PC-9 (cell line): ENCODE measurements around the gene AMMECR1. TPM values are rescaled to one million over a fixed set of nuclear protein-coding genes. Genes with fewer than 3 reads are reported as not detected.
A peak's percentile ranks its signal among the peaks of the same experiment; 100 is the strongest.

Experiments
- Bru-seq: library from RNA; stranded (reverse); fragments of 400-500 nt; gene quantifications from one replicate; lab custom pipeline; 2021; lab: Mats Ljungman, UMichigan
- BruChase-seq, 2 experiments: library from RNA; stranded (reverse); fragments of 400-500 nt; gene quantifications; one replicate each; lab custom pipeline; 2021; lab: Mats Ljungman, UMichigan
- BruUV-seq: library from RNA; stranded (reverse); fragments of 400-500 nt; replicated peaks from 2 replicates; lab custom pipeline; 2021; lab: Mats Ljungman, UMichigan
- CTCF ChIA-PET: fragments of 300-600 bp; sonication (Branson Sonifier 250); formaldehyde crosslinking; loops from one replicate; lab custom pipeline; 2022; ENCODE audit warnings: antibody characterized with exemption; lab: Charles Lee
- POLR2A ChIA-PET: fragments of 300-600 bp; sonication (Branson Sonifier 250); formaldehyde crosslinking; loops from one replicate; lab custom pipeline; 2022; ENCODE audit warnings: antibody characterized with exemption; ENCODE audit not compliant: unreplicated experiment; lab: Charles Lee
- DNase-seq, 2 experiments: peaks; one replicate each; pipeline versions ENCODE4 v3.0.0 to v3.0.0-alpha.2; 2015 to 2022; ENCODE audit warnings: mixed read lengths in 1 of 2
- H2AFZ ChIP-seq: fragments of 200-600 bp; sonication (generic); 2 replicates; pipeline ENCODE4 v1.8.1; 2017; ENCODE audit warnings: antibody characterized with exemption
- H3F3A ChIP-seq: fragments of 200-600 bp; sonication (generic); 2 replicates; pipeline ENCODE4 v1.8.1; 2017; ENCODE audit warnings: antibody characterized with exemption, mild to moderate bottlenecking, low read depth; ENCODE audit not compliant: insufficient read depth
- H3K27ac ChIP-seq: fragments of 200-600 bp; sonication (generic); 2 replicates; pipeline ENCODE4 v1.6.1; 2016; ENCODE audit warnings: mixed run types
- H3K27me3 ChIP-seq: fragments of 200-600 bp; sonication (generic); 2 replicates; pipeline ENCODE4 v1.6.1; 2016; ENCODE audit warnings: low read depth, mixed run types; ENCODE audit not compliant: insufficient read depth
- H3K36me3 ChIP-seq: fragments of 200-600 bp; sonication (generic); 2 replicates; pipeline ENCODE4 v1.6.1; 2016; ENCODE audit warnings: low read depth, mixed run types
- H3K4me1 ChIP-seq: fragments of 200-600 bp; sonication (generic); replicated peaks from 2 replicates; pipeline ENCODE4 v1.6.1; 2016; ENCODE audit warnings: mixed run types; ENCODE audit not compliant: insufficient read depth
- H3K4me2 ChIP-seq: fragments of 200-600 bp; sonication (generic); 2 replicates; pipeline ENCODE4 v1.6.1; 2017; ENCODE audit warnings: mixed run types
- H3K4me3 ChIP-seq: fragments of 200-600 bp; sonication (generic); 2 replicates; pipeline ENCODE4 v1.6.1; 2016; ENCODE audit warnings: mixed run types
- H3K79me2 ChIP-seq: fragments of 200-600 bp; sonication (generic); 2 replicates; pipeline ENCODE4 v1.6.1; 2017; ENCODE audit warnings: low read depth, mixed run types
- H3K9me2 ChIP-seq: fragments of 200-600 bp; sonication (generic); 2 replicates; pipeline ENCODE4 v1.8.1; 2017; ENCODE audit warnings: mild to moderate bottlenecking; ENCODE audit not compliant: insufficient read depth
- H3K9me3 ChIP-seq: fragments of 200-600 bp; sonication (generic); 2 replicates; pipeline ENCODE4 v1.8.1; 2016; ENCODE audit warnings: low read depth; ENCODE audit not compliant: insufficient read depth
- H4K20me1 ChIP-seq: fragments of 200-600 bp; sonication (generic); 2 replicates; pipeline ENCODE4 v1.8.1; 2017; ENCODE audit not compliant: insufficient read depth
- CTCF ChIP-seq: fragments of 200-600 bp; sonication (generic); conservative IDR thresholded peaks from 2 replicates; pipeline ENCODE4 v1.6.1; 2017; ENCODE audit warnings: mixed run types, antibody characterized with exemption, mild to moderate bottlenecking, moderate library complexity
- EZH2 ChIP-seq: fragments of 200-600 bp; sonication (generic); IDR thresholded peaks from 2 replicates; pipeline ENCODE4 v1.8.0; 2017; ENCODE audit warnings: antibody characterized with exemption, low read depth
- intact Hi-C: fragments of 100-400 bp; cut with micrococcal nuclease; formaldehyde crosslinking; loops from one replicate; pipeline ENCODE4 v1.10.0; 2022; ENCODE audit not compliant: unreplicated experiment
- long read RNA-seq: library from polyadenylated mRNA; stranded (forward); transcript quantifications from one replicate; pipeline ENCODE4 v2.0.0, GENCODE V29; 2022
- total RNA-seq: library from RNA; stranded (reverse); gene quantifications from 2 replicates; pipeline ENCODE4 v1.2.3, GENCODE V29; 2021

AMMECR1 gene
- total RNA-seq, result 24.4 and 35.4 TPM in 2 replicates
- percentile 75 among the genes with signal in this experiment for Bru-seq, nascent RNA
- BruChase-seq, experiment 1, labeled RNA remaining after a 2-hour chase, result percentile 69 among the genes with signal in this experiment
- BruChase-seq, experiment 2, labeled RNA remaining after a 6-hour chase, result percentile 67 among the genes with signal in this experiment
- long read RNA-seq, full-length matches to known transcripts, result 19 of 29 reads
- long read RNA-seq, partial matches to known transcripts, result 3 of 29 reads
- long read RNA-seq, other reads (novel, unspliced or antisense), result 7 of 29 reads

DNA sequence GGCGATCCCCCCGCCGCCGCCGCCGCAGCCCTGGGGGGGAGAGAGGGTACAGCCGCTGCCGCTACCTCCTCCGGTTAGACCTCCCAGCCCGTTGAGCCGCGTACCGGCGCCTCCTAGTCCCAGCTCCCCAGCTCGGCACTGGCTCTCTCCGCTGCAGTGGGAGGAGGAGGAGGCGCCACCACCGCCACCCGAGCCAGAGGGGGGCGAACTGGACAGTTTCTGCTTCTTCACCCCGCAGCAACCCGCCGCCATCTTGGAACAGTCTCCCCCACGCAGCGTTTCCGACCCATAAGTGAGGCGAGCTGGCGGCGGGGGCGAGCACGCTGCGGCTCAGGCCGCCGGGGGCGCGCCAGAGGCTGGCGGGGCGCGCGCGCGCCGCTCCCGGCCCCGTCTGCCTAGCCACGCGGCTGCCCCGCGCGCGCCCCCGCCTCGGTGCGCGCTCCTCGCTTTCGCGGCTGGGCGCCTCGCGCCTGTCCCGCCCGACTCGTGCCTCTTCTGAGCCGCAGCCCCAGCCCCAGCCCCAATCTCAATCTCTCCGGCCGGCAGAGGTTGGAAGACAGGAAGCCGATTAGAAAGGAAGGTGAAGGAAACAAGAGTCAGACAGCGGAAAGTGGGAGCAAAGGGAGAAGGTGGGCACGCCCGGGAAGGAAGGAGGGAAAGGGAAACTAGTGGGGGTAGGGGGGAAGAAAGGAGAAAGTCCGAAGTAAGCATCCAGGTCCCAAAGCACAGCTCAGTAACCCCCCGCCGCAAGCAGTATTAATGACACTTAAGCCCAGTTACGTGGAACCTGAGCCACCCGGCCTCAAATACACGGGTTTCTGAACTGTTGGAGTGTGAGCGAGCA lies at the start of gene AMMECR1:
Gene AMMECR1 (minus strand): TSS at position 266 of the 844 bp plus-strand sequence. CDS start 14 bp downstream, at position 252.
- Histone ChIP-seq H3K36me3 (no peaks in the 10 kb centered on the region), H3K4me2 (peak within 1 kb of the TSS; percentile 97), H3F3A (peaks cover 8% of the 10 kb centered on the region; the same call in 1 of the 2 replicates), H3K4me1 (peaks cover 33% of the 10 kb centered on the region), H3K9me2 (no peaks in the 10 kb centered on the region), H3K9me3 (no peaks in the 10 kb centered on the region), H3K27me3 (no peaks in the 10 kb centered on the region), H3K79me2 (peaks cover 47% of the 10 kb centered on the region), H2AFZ (peak within 1 kb of the TSS; percentile 97), H4K20me1 (no peaks in the 10 kb centered on the region; the same call in 1 of the 2 replicates), H3K27ac (peak within 1 kb of the TSS; percentile 85), H3K4me3 (peak within 1 kb of the TSS; percentile 63)
- peak; percentile 62 to 86 for DNase-seq
- POLR2A ChIA-PET, result interaction anchor here (0.6 to 1.0 kb wide), 9 partner anchors 10 to 1360 kb away, joined by 3 to 15 read pairs (median 3); no protein-coding TSS in a partner anchor
- TF ChIP-seq CTCF (no peak), EZH2 (no peak)
- BruUV-seq, result no TSS peak
- CTCF ChIA-PET, result interaction anchor here (0.5 to 1.0 kb wide), 3 partner anchors 8 to 172 kb away, joined by 3 to 6 read pairs (median 3); no protein-coding TSS in a partner anchor
- intact Hi-C loops, result loop anchor here (1.0 to 5.0 kb wide), 5 partner anchors 84 to 158 kb away; no protein-coding TSS in a partner anchor

GRCh38 chrX:110363244-110363643 lies 45.4 kb upstream of the AMMECR1 start:
- no peaks in the 10 kb centered on the region for H3K79me2 ChIP-seq
- no peak overlapping the region for H2AFZ ChIP-seq
- H3K36me3 ChIP-seq, result no peaks in the 10 kb centered on the region
- no peaks in the 10 kb centered on the region for H3K27me3 ChIP-seq
- TF ChIP-seq EZH2 (no peak), CTCF (no peak)
- H3K9me3 ChIP-seq, result no peaks in the 10 kb centered on the region
- H3K4me1 ChIP-seq, result no peaks in the 10 kb centered on the region
- no peak overlapping the region for H3K27ac ChIP-seq
- CTCF ChIA-PET, result no interaction called here
- no peaks in the 10 kb centered on the region for H4K20me1 ChIP-seq
- POLR2A ChIA-PET, result no interaction called here
- BruUV-seq, result no TSS peak
- no peaks in the 10 kb centered on the region for H3K9me2 ChIP-seq
- intact Hi-C loops, result no loop called here
- no peaks in the 10 kb centered on the region for H3F3A ChIP-seq
- H3K4me3 ChIP-seq, result no peak overlapping the region
- no peak for DNase-seq
- no peak overlapping the region for H3K4me2 ChIP-seq

DNA sequence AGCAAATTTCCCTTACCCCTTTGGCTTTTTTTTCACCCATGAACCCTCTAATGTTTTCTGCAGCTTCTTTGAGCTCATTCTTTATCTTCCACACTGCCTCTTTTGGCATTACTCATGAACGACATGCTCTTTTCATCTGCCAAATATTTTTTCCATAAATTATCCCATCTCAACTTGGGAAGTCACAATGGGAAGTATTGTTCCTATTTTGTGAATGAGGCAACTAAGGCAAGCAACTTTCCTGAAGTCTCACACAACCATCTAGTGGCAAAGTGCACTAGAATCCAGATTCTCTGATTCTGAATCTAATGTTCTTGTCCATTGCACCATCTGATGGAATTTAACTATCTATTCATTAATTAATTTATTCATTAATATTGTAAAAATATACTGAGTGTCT lies 41.4 kb upstream of the AMMECR1 start:
- H3K27ac ChIP-seq, result no peak overlapping the region
- H3K27me3 ChIP-seq, result no peaks in the 10 kb centered on the region
- no peak overlapping the region for H3K4me2 ChIP-seq
- H3K36me3 ChIP-seq, result no peaks in the 10 kb centered on the region
- H3K79me2 ChIP-seq, result no peaks in the 10 kb centered on the region
- CTCF ChIA-PET, result no interaction called here
- H3K9me2 ChIP-seq, result no peaks in the 10 kb centered on the region
- no peaks in the 10 kb centered on the region for H3K4me1 ChIP-seq
- intact Hi-C loops, result no loop called here
- no peak overlapping the region for H3K4me3 ChIP-seq
- H4K20me1 ChIP-seq, result no peaks in the 10 kb centered on the region
- H3K9me3 ChIP-seq, result no peaks in the 10 kb centered on the region
- TF ChIP-seq EZH2 (no peak), CTCF (no peak)
- BruUV-seq, result no TSS peak
- H3F3A ChIP-seq, result no peaks in the 10 kb centered on the region
- no peak overlapping the region for H2AFZ ChIP-seq
- no peak for DNase-seq
- POLR2A ChIA-PET, result no interaction called here
